ENCODE data around the gene SLC6A13.
"Not testable (repeated sequence)": the region's sequence is repeated elsewhere in the genome, so short reads cannot be mapped to it uniquely, and the experiment has no call there.

SLC6A13 gene

GRCh38 chr12:233615-233968 lies 29.0 kb downstream of the SLC6A13 start:
- no peak for DNase-seq (ENCODE audit: low spot score)

- DNase-seq (ENCODE audit: low spot score), result no peak
Measured at GRCh38 chr12:232731-233614, 29.7 kb downstream of the SLC6A13 start.

- DNase-seq (ENCODE audit: low spot score), result no peak
Measured at GRCh38 chr12:230925-231671, 31.5 kb downstream of the SLC6A13 start.

GRCh38 chr12:229441-230191 lies 33.0 kb downstream of the SLC6A13 start:
- no peak for DNase-seq (ENCODE audit: low spot score)

- DNase-seq (ENCODE audit: low spot score), result no peak
Measured at GRCh38 chr12:228846-229200, 33.8 kb downstream of the SLC6A13 start.

- no peak for DNase-seq (ENCODE audit: low spot score)
Measured at GRCh38 chr12:227923-228845, 34.5 kb downstream of the SLC6A13 start.

GRCh38 chr12:227286-227915 lies 35.2 kb downstream of the SLC6A13 start:
- DNase-seq (ENCODE audit: low spot score), result no peak

- no peak for DNase-seq (ENCODE audit: low spot score)
Measured at GRCh38 chr12:226401-226800, 36.2 kb downstream of the SLC6A13 start.

GRCh38 chr12:225012-225411 lies 37.6 kb downstream of the SLC6A13 start:
- DNase-seq (ENCODE audit: low spot score), result no peak

- DNase-seq (ENCODE audit: low spot score), result no peak
Measured at GRCh38 chr12:224330-224729, 38.3 kb downstream of the SLC6A13 start.

GRCh38 chr12:223841-224240 lies 38.8 kb downstream of the SLC6A13 start:
- no peak for DNase-seq (ENCODE audit: low spot score)

GRCh38 chr12:221736-222135 lies 40.9 kb downstream of the SLC6A13 start:
- no peak for DNase-seq (ENCODE audit: low spot score)

- no peak for DNase-seq (ENCODE audit: low spot score)
Measured at GRCh38 chr12:220946-221550, 41.6 kb downstream of the SLC6A13 start.

GRCh38 chr12:220491-220890 lies 42.1 kb downstream of the SLC6A13 start:
- no peak for DNase-seq (ENCODE audit: low spot score)

- DNase-seq (ENCODE audit: low spot score), result no peak
Measured at GRCh38 chr12:219891-220352, 42.7 kb downstream of the SLC6A13 start.

- no peak for DNase-seq (ENCODE audit: low spot score)
Measured at GRCh38 chr12:218728-219590, 43.7 kb downstream of the SLC6A13 start.

- no peak for DNase-seq (ENCODE audit: low spot score)
Measured at GRCh38 chr12:218221-218620, 44.4 kb downstream of the SLC6A13 start.

GRCh38 chr12:217029-217428 lies 45.6 kb downstream of the SLC6A13 start:
- DNase-seq (ENCODE audit: low spot score), result not testable (repeated sequence)

- no peak for DNase-seq (ENCODE audit: low spot score)
Measured at GRCh38 chr12:215116-215515, 47.5 kb downstream of the SLC6A13 start.

Data from left forelimb (tissue), 1 donor.